Endodermal cell (in vitro differentiated cells): ENCODE data around the gene MGLL. TPM values are rescaled to one million over a fixed set of nuclear protein-coding genes. Genes with fewer than 3 reads are reported as not detected.

ENCODE experiments used
- DNase-seq: peaks from one replicate; pipeline ENCODE4 v3.0.0-alpha.2; 2017
- H3K27ac ChIP-seq: 2 replicates; pipeline ENCODE4 v1.5.1; 2013; ENCODE audit warnings: mild to moderate bottlenecking, low read depth, low read length, moderate library complexity
- H3K27me3 ChIP-seq: 2 replicates; pipeline ENCODE4 v1.6.1; 2013; ENCODE audit warnings: mild to moderate bottlenecking, low read length, moderate library complexity; ENCODE audit not compliant: insufficient read depth, control insufficient read depth, poor library complexity, severe bottlenecking
- H3K36me3 ChIP-seq: 2 replicates; pipeline ENCODE4 v1.7.0; 2013; ENCODE audit warnings: mild to moderate bottlenecking, low read length, moderate library complexity; ENCODE audit not compliant: control insufficient read depth, insufficient read depth
- H3K4me1 ChIP-seq: one replicate; pipeline ENCODE4 v1.7.0; 2013; ENCODE audit warnings: low read length; ENCODE audit not compliant: control insufficient read depth, insufficient read depth
- H3K4me3 ChIP-seq: 2 replicates; pipeline ENCODE4 v1.5.1; 2013; ENCODE audit warnings: mild to moderate bottlenecking, low read length, moderate library complexity
- H3K9ac ChIP-seq: 2 replicates; pipeline ENCODE4 v1.6.1; 2013; ENCODE audit warnings: mild to moderate bottlenecking, low read length, moderate library complexity; ENCODE audit not compliant: poor library complexity, severe bottlenecking; ENCODE audit errors: extremely low read depth
- H3K9me3 ChIP-seq: 2 replicates; pipeline ENCODE4 v1.6.1; 2013; ENCODE audit warnings: mild to moderate bottlenecking, low read length, moderate library complexity; ENCODE audit not compliant: control insufficient read depth
- H3K27ac Mint-ChIP-seq: 2 replicates; pipeline ENCODE4 v1.8.0; 2020; ENCODE audit warnings: mixed read lengths
- H3K27me3 Mint-ChIP-seq: 2 replicates; pipeline ENCODE4 v1.8.0; 2021; ENCODE audit warnings: mild to moderate bottlenecking, mixed read lengths; ENCODE audit not compliant: insufficient read depth
- H3K36me3 Mint-ChIP-seq: 2 replicates; pipeline ENCODE4 v1.8.0; 2020; ENCODE audit warnings: low read depth, mixed read lengths
- H3K4me1 Mint-ChIP-seq: 2 replicates; pipeline ENCODE4 v1.8.0; 2020; ENCODE audit warnings: mixed read lengths
- H3K4me3 Mint-ChIP-seq: 2 replicates; pipeline ENCODE4 v1.8.0; 2020; ENCODE audit warnings: mild to moderate bottlenecking, moderate library complexity, mixed read lengths
- H3K9me3 Mint-ChIP-seq: 2 replicates; pipeline ENCODE4 v1.8.0; 2020; ENCODE audit warnings: mild to moderate bottlenecking, mixed read lengths
- CTCF ChIP-seq: fragments of 200-600 bp; sonication (generic); conservative IDR thresholded peaks from 2 replicates; pipeline ENCODE4 v1.5.0; 2021; ENCODE audit warnings: antibody characterized with exemption, mild to moderate bottlenecking
- WGBS, 2 experiments: methylation state at CpG; one replicate each; pipeline versions ENCODE4 v1.1.5 to v1.1.7; 2013; ENCODE audit warnings: missing lambda C conversion rate in 2 of 2, mixed read lengths in 1 of 2; ENCODE audit not compliant: insufficient coverage in 1 of 2, insufficient read length in 1 of 2; 5-methylcytosine and 5-hydroxymethylcytosine counted together
- total RNA-seq, 2 donors: library from RNA; stranded (reverse); fragmentation: NEBNext Ultra II Directional in 1 of 2; extraction: Animal tissue kit (Norgen Biotek cat#: 25700) in 1 of 2; gene quantifications; 2 replicates in 1 of 2; 3 replicates in 1 of 2; pipeline ENCODE4 v1.2.1, GENCODE V29; 2021

MGLL gene
- total RNA-seq, 2 donors from 2014 or later: 0.22 TPM; not detected in 1

GRCh38 chr3:127652246-127652995 lies 169.9 kb downstream of the MGLL start:
- Histone ChIP-seq H3K27ac (no peak overlapping the region), H3K4me1 (no peaks in the 10 kb centered on the region), H3K4me3 (no peak overlapping the region), H3K9me3 (no peaks in the 10 kb centered on the region), H3K9ac (no peak overlapping the region), H3K36me3 (no peaks in the 10 kb centered on the region), H3K27me3 (no peaks in the 10 kb centered on the region)
- TF ChIP-seq CTCF: peak; percentile 95
- peak; percentile 91 for DNase-seq
- Mint-ChIP-seq H3K4me3 (no peak overlapping the region), H3K9me3 (no peaks in the 10 kb centered on the region), H3K27ac (no peak overlapping the region), H3K27me3 (no peaks in the 10 kb centered on the region), H3K36me3 (no peaks in the 10 kb centered on the region), H3K4me1 (no peaks in the 10 kb centered on the region)
- WGBS, 2 experiments: 70 to 74% methylated on average over 11 to 13 of the region's 13 CpGs

- no peak for TF ChIP-seq CTCF
- Mint-ChIP-seq H3K9me3 (no peaks in the 10 kb centered on the region), H3K4me3 (no peak overlapping the region), H3K27me3 (no peaks in the 10 kb centered on the region), H3K27ac (no peak overlapping the region), H3K4me1 (no peaks in the 10 kb centered on the region), H3K36me3 (no peaks in the 10 kb centered on the region)
- H3K27ac ChIP-seq: no peak overlapping the region
- H3K27me3 ChIP-seq: no peaks in the 10 kb centered on the region
- peak; percentile 55 for DNase-seq
- no peaks in the 10 kb centered on the region for H3K36me3 ChIP-seq
- no peaks in the 10 kb centered on the region for H3K4me1 ChIP-seq
- 86 to 91% methylated on average over 3 to 8 of the region's 8 CpGs for WGBS, 2 experiments
- no peak overlapping the region for H3K4me3 ChIP-seq
- no peak overlapping the region for H3K9ac ChIP-seq
- no peaks in the 10 kb centered on the region for H3K9me3 ChIP-seq
These were observed 170.7 kb downstream of the MGLL start for GRCh38 chr3:127651516-127652172.

- no peaks in the 10 kb centered on the region for H3K4me1 Mint-ChIP-seq
- no peak overlapping the region for H3K27ac Mint-ChIP-seq
- H3K27me3 ChIP-seq: no peaks in the 10 kb centered on the region
- no peaks in the 10 kb centered on the region for H3K9me3 ChIP-seq
- no peaks in the 10 kb centered on the region for H3K36me3 Mint-ChIP-seq
- no peak overlapping the region for H3K9ac ChIP-seq
- no peaks in the 10 kb centered on the region for H3K4me1 ChIP-seq
- no peak overlapping the region for H3K4me3 ChIP-seq
- H3K9me3 Mint-ChIP-seq: no peaks in the 10 kb centered on the region
- WGBS, 2 experiments: 92 to 100% methylated on average over 1 to 4 of the region's 4 CpGs
- H3K36me3 ChIP-seq: no peaks in the 10 kb centered on the region
- no peak overlapping the region for H3K4me3 Mint-ChIP-seq
- H3K27ac ChIP-seq: no peak overlapping the region
- peak; percentile 31 for TF ChIP-seq CTCF
- H3K27me3 Mint-ChIP-seq: no peaks in the 10 kb centered on the region
- no peak for DNase-seq
These were observed 172.1 kb downstream of the MGLL start for GRCh38 chr3:127650236-127650635.
